Panc1 (cell line): ENCODE data around the gene IL13RA1. TPM values are rescaled to one million over a fixed set of nuclear protein-coding genes. Genes with fewer than 3 reads are reported as not detected.
"Not testable (repeated sequence)": the region's sequence is repeated elsewhere in the genome, so short reads cannot be mapped to it uniquely, and the experiment has no call there.

Experiments used
- ATAC-seq: fragments of 200-7000 bp; cut with Tn5 transposase; 2 replicates; pipeline ENCODE4 v1.9.1; 2020; ENCODE audit warnings: mild to moderate bottlenecking, moderate library complexity
- BruUV-seq: library from RNA; stranded (reverse); fragments of 400-500 nt; replicated peaks from 2 replicates; lab custom pipeline; 2021; lab: Mats Ljungman, UMichigan
- CTCF ChIA-PET: fragments of 300-600 bp; sonication (Branson Sonifier 250); formaldehyde crosslinking; loops from one replicate; lab custom pipeline; 2022; ENCODE audit warnings: antibody characterized with exemption; lab: Charles Lee
- POLR2A ChIA-PET: fragments of 300-600 bp; sonication (Branson Sonifier 250); formaldehyde crosslinking; loops from one replicate; lab custom pipeline; 2022; ENCODE audit warnings: antibody characterized with exemption; lab: Charles Lee
- DNase-seq: peaks from one replicate; pipeline ENCODE4 v3.0.0-alpha.2; 2010; ENCODE audit warnings: low read depth, low spot score
- H3K27ac ChIP-seq: 2 replicates; pipeline ENCODE4 v1.5.1; 2011; ENCODE audit warnings: mild to moderate bottlenecking, low read length, inconsistent platforms
- H3K27me3 ChIP-seq: fragments of 200-500 bp; sonication (Bioruptor generic); 2 replicates; pipeline ENCODE4 v1.6.0; 2014; ENCODE audit warnings: low read length, inconsistent platforms; ENCODE audit not compliant: control insufficient read depth, insufficient read depth
- H3K36me3 ChIP-seq: fragments of 200-500 bp; sonication (Bioruptor generic); 2 replicates; pipeline ENCODE4 v1.5.1; 2014; ENCODE audit warnings: inconsistent platforms, mild to moderate bottlenecking, low read length, moderate library complexity; ENCODE audit not compliant: control insufficient read depth, insufficient read depth
- H3K4me1 ChIP-seq: 2 replicates; pipeline ENCODE4 v1.5.1; 2011; ENCODE audit warnings: inconsistent platforms, mild to moderate bottlenecking, low read length, moderate library complexity; ENCODE audit not compliant: control insufficient read depth, insufficient read depth
- H3K4me3 ChIP-seq, 2 experiments: 2 replicates each; pipeline ENCODE4 v1.5.1; 2011 to 2012; ENCODE audit warnings: low read depth in 2 of 2, low read length in 2 of 2, mild to moderate bottlenecking in 2 of 2, inconsistent platforms in 1 of 2, moderate library complexity in 1 of 2
- H3K9me3 ChIP-seq: fragments of 200-500 bp; sonication (Bioruptor generic); 2 replicates; pipeline ENCODE4 v1.5.1; 2014; ENCODE audit warnings: low read depth, mild to moderate bottlenecking, inconsistent platforms, low read length, moderate library complexity; ENCODE audit not compliant: control insufficient read depth, insufficient read depth
- POLR2AphosphoS5 ChIP-seq: IDR thresholded peaks from 2 replicates; pipeline ENCODE4 v1.6.1; 2012; ENCODE audit warnings: mild to moderate bottlenecking, low read depth, low read length, moderate library complexity
- SIN3A ChIP-seq: IDR thresholded peaks from 2 replicates; pipeline ENCODE4 v1.6.1; 2012; ENCODE audit warnings: low read depth, mild to moderate bottlenecking, low read length, moderate library complexity, borderline replicate concordance; ENCODE audit not compliant: insufficient read depth
- TCF7L2 ChIP-seq: IDR thresholded peaks from 2 replicates; pipeline ENCODE4 v1.6.1; 2011; ENCODE audit warnings: mild to moderate bottlenecking, low read depth, low read length, inconsistent platforms
- in situ Hi-C: cut with HindIII; loops from 2 replicates; pipeline ENCODE4 v1.10.0; 2016; ENCODE audit warnings: low sequenced_read_pairs, low pct_unique_long_range_greater_than_20kb
- intact Hi-C: fragments of 100-400 bp; cut with micrococcal nuclease; formaldehyde crosslinking; loops from one replicate; pipeline ENCODE4 v1.10.0; 2022; ENCODE audit not compliant: unreplicated experiment
- total RNA-seq: library from RNA; stranded (reverse); gene quantifications from one replicate; pipeline ENCODE4 v1.2.1, GENCODE V29; 2021; ENCODE audit not compliant: unreplicated experiment
- TF ChIP-seq, protein P1 (sequence below): fragments of 450-650 bp; IDR thresholded peaks from 2 replicates; pipeline ENCODE4 v1.5.1; 2017; ENCODE audit warnings: mild to moderate bottlenecking
- TF ChIP-seq, protein P2 (sequence below), 2 experiments: IDR thresholded peaks; 2 replicates each; pipeline ENCODE4 v1.6.1; 2011 to 2012; ENCODE audit warnings: low read depth in 2 of 2, control low read depth in 1 of 2, low read length in 1 of 2, mild to moderate bottlenecking in 1 of 2, moderate library complexity in 1 of 2; ENCODE audit not compliant: insufficient read depth in 1 of 2

IL13RA1 gene
- total RNA-seq, 1 experiment from 2014 or later: 191 TPM

DNA sequence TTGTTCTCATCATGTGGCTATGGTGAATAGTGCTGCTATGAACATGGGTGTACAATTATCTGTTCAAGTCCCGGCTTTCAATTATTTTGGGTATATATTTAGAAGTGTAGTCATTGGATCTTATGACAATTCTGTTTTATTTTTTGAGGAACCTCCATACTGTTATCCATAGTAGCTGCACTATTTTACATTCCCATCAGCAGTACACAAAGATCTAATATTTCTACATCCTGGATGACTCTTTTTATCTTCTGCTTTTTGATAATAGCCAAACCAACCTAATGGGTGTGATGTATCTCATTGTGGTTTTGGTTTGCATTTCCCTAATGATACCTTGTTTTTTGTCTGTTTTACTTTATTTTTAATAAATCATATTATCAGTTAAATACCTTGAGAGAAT, 12.9 kb upstream of the IL13RA1 start:
- ATAC-seq (no peak), DNase-seq (no peak)
- ChIA-PET POLR2A (no interaction called here), CTCF (no interaction called here)
- no TSS peak for BruUV-seq
- no peaks in the 10 kb centered on the region for H3K9me3 ChIP-seq
- no peak overlapping the region for H3K4me3 ChIP-seq
- no peak for TF ChIP-seq POLR2AphosphoS5
- TF ChIP-seq TCF7L2: no peak
- TF ChIP-seq, protein P1, sequence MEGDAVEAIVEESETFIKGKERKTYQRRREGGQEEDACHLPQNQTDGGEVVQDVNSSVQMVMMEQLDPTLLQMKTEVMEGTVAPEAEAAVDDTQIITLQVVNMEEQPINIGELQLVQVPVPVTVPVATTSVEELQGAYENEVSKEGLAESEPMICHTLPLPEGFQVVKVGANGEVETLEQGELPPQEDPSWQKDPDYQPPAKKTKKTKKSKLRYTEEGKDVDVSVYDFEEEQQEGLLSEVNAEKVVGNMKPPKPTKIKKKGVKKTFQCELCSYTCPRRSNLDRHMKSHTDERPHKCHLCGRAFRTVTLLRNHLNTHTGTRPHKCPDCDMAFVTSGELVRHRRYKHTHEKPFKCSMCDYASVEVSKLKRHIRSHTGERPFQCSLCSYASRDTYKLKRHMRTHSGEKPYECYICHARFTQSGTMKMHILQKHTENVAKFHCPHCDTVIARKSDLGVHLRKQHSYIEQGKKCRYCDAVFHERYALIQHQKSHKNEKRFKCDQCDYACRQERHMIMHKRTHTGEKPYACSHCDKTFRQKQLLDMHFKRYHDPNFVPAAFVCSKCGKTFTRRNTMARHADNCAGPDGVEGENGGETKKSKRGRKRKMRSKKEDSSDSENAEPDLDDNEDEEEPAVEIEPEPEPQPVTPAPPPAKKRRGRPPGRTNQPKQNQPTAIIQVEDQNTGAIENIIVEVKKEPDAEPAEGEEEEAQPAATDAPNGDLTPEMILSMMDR: no peak
- TF ChIP-seq SIN3A: no peak
- TF ChIP-seq, protein P2, sequence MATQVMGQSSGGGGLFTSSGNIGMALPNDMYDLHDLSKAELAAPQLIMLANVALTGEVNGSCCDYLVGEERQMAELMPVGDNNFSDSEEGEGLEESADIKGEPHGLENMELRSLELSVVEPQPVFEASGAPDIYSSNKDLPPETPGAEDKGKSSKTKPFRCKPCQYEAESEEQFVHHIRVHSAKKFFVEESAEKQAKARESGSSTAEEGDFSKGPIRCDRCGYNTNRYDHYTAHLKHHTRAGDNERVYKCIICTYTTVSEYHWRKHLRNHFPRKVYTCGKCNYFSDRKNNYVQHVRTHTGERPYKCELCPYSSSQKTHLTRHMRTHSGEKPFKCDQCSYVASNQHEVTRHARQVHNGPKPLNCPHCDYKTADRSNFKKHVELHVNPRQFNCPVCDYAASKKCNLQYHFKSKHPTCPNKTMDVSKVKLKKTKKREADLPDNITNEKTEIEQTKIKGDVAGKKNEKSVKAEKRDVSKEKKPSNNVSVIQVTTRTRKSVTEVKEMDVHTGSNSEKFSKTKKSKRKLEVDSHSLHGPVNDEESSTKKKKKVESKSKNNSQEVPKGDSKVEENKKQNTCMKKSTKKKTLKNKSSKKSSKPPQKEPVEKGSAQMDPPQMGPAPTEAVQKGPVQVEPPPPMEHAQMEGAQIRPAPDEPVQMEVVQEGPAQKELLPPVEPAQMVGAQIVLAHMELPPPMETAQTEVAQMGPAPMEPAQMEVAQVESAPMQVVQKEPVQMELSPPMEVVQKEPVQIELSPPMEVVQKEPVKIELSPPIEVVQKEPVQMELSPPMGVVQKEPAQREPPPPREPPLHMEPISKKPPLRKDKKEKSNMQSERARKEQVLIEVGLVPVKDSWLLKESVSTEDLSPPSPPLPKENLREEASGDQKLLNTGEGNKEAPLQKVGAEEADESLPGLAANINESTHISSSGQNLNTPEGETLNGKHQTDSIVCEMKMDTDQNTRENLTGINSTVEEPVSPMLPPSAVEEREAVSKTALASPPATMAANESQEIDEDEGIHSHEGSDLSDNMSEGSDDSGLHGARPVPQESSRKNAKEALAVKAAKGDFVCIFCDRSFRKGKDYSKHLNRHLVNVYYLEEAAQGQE (IDR thresholded peaks at IDR 0.05; ENCODE audit: insufficient read depth in 1 of 2, low read depth in 2 of 2, low read length in 1 of 2): no peak
- intact Hi-C loops (no loop called here), in situ Hi-C loops (no loop called here)
- no peak overlapping the region for H3K27ac ChIP-seq
- no peaks in the 10 kb centered on the region for H3K27me3 ChIP-seq
- H3K36me3 ChIP-seq: no peaks in the 10 kb centered on the region
- no peaks in the 10 kb centered on the region for H3K4me1 ChIP-seq

DNA sequence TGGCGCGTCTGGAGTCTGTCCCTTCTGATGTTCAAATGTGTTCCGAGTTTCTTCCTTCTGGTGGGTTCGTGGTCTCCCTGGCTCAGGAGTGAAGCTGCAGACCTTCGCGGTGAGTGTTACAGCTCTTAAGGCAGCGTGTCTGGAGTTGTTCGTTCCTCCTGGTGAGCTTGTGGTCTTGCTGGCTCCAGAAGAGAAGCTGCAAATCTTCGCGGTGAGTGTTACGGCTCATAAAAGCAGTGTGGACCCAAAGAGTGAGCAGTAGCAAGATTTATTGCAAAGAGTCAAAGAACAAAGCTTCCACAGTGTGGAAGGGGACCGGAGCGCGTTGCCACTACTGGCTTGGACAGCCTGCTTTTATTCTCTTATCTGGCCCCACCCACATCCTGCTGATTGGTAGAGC, 11.5 kb upstream of the IL13RA1 start:
- DNase-seq, POLR2A ChIA-PET, intact Hi-C loops, H3K27ac ChIP-seq, H3K27me3 ChIP-seq, ATAC-seq, H3K36me3 ChIP-seq, BruUV-seq, H3K9me3 ChIP-seq, CTCF ChIA-PET, H3K4me1 ChIP-seq, in situ Hi-C loops, H3K4me3 ChIP-seq: not testable (repeated sequence)

DNA sequence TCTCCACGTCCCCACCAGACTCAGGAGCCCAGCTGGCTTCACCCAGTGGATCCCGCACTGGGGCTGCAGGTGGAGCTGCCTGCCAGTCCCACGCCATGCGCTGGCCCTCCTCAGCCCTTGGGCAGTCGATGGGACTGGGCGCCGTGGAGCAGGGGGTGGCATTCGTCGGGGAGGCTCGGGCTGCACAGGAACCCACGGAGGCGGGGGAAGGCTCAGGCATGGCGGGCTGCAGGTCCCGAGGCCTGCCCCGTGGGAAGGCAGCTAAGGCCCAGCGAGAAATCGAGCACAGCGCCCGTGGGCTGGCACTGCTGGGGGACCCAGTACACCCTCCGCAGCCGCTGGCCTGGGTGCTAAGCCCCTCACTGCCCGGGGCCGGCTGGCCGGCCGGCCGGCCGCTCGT, 10.6 kb upstream of the IL13RA1 start:
- in situ Hi-C loops, ATAC-seq, intact Hi-C loops: not testable (repeated sequence)

More for the DNA sequence above, 10.6 kb upstream of the IL13RA1 start:
- DNase-seq, H3K4me1 ChIP-seq, H3K27ac ChIP-seq, BruUV-seq, CTCF ChIA-PET, H3K9me3 ChIP-seq, H3K27me3 ChIP-seq, H3K36me3 ChIP-seq, H3K4me3 ChIP-seq, POLR2A ChIA-PET: not testable (repeated sequence)
